Activated T-helper 1 cell treated with anti-CD3 and anti-CD28 coated beads, Interleukin-2, amount 50 U/mL, for 16 hours (primary cell): ENCODE measurements around the gene NXPE2.

Source experiments
- DNase-seq, 2 donors: peaks; one replicate each; pipeline ENCODE4 v3.0.0-alpha.2; 2020; ENCODE audit warnings: low read depth in 1 of 2, low spot score in 1 of 2

Gene NXPE2

GRCh38 chr11:114738954-114739353 lies 60.6 kb downstream of the NXPE2 start:
- DNase-seq: no peak

GRCh38 chr11:114745150-114745671 lies 66.9 kb downstream of the NXPE2 start:
- no peak for DNase-seq

DNA sequence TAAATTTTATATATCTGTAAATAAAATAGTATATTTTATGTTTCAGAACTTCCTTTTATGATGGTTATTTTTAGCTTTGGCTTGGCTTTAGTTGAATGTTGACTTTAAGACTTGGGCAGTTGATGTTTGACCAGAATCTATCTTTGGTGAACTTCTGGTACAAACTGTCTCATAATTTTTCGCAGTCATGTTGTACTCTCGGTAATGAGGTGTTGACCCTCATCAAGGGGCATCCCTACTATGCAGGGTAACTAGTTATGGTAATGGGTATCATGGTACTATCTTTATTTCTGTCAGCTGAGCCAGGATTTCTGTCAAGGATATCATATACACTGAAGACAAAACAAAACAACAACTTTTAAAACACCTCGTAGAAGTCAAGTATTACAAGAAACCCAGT lies 67.7 kb downstream of the NXPE2 start:
- no peak for DNase-seq
